Testis (tissue), 3 donors: ENCODE data around the gene TM9SF3. TPM values are rescaled to one million over a fixed set of nuclear protein-coding genes. Genes with fewer than 3 reads are reported as not detected.

Experiments used
- DNase-seq: peaks from one replicate; pipeline ENCODE4 v3.0.0-alpha.2; 2019
- H3K27ac ChIP-seq, 2 donors: fragments of 200-600 bp; sonication (generic); one replicate each; pipeline ENCODE4 v1.5.1; 2019
- H3K27me3 ChIP-seq: fragments of 200-600 bp; sonication (generic); one replicate; pipeline ENCODE4 v1.5.1; 2019
- H3K36me3 ChIP-seq: fragments of 200-600 bp; sonication (generic); one replicate; pipeline ENCODE4 v1.5.1; 2017; ENCODE audit warnings: low read depth; ENCODE audit errors: missing control alignments
- H3K4me1 ChIP-seq: fragments of 200-600 bp; sonication (generic); one replicate; pipeline ENCODE4 v1.5.1; 2019
- H3K4me3 ChIP-seq, 2 donors: fragments of 200-600 bp; sonication (generic); one replicate each; pipeline ENCODE4 v1.5.1; 2017 to 2019
- H3K9me3 ChIP-seq: fragments of 200-600 bp; sonication (generic); one replicate; pipeline ENCODE4 v1.5.1; 2017
- POLR2A ChIP-seq: fragments of 450-650 bp; IDR thresholded peaks from one replicate; pipeline ENCODE4 v1.6.1; 2017; ENCODE audit warnings: antibody characterized with exemption, mild to moderate bottlenecking, moderate library complexity
- WGBS, 2 donors: methylation state at CpG; one replicate each; pipeline ENCODE4 v1.1.5; 2018; 5-methylcytosine and 5-hydroxymethylcytosine counted together
- intact Hi-C: fragments of 100-400 bp; cut with DNase I; formaldehyde crosslinking; loops from one replicate; pipeline ENCODE4 v1.15.1; 2023; ENCODE audit warnings: low total_unique reads
- polyA plus RNA-seq: library from polyadenylated mRNA; stranded (reverse); fragments of 350-450 nt; fragmentation: Illumina TruSeq; extraction: RNeasy Lipid Tissue Mini Kit (QIAGEN cat#74804); gene quantifications from one replicate; pipeline ENCODE4 v1.2.3, GENCODE V29; 2014; ENCODE audit warnings: low read depth, low replicate concordance; ENCODE audit not compliant: insufficient read depth
- total RNA-seq, 2 donors: library from RNA; depleted of rRNA; stranded (reverse); fragments of >200 nt; gene quantifications; one replicate each; pipeline ENCODE4 v1.2.3, GENCODE V29; 2016
- TF ChIP-seq, protein P1 (sequence below), 3 experiments: fragments of 450-650 bp in 2 of 3; fragments of 200-600 bp in 1 of 3; sonication (generic) in 1 of 3; IDR thresholded peaks; one replicate each; pipeline ENCODE4 v1.5.1; 2016 to 2019; ENCODE audit warnings: antibody characterized with exemption in 3 of 3, mild to moderate bottlenecking in 2 of 3, moderate library complexity in 1 of 3

The TM9SF3 gene
- total and polyA plus RNA-seq, 3 donors from 2014 or later = 67.8 to 69.8 (median 69.3) TPM

DNA sequence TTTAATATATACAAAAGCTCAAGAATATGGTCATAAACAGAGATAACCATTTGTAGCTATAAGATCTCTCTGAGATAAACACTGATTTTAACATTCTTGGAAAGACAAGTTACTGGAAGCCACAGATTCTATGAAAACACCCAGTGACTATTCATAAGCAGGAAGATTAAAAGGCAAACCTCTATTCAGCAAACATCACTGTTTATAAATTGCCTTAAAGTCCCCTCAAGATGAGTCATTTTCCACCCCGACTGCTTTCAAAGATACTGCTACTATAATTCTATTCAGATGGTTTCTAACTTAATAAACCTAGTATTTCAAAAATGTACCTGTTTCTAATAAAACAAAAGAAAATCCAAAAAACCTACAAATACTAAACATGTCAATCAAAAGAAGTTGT is 21.0 kb downstream of the TM9SF3 start:
- DNase-seq = no peak
- Histone ChIP-seq H3K27me3 (no peaks in the 10 kb centered on the region), H3K36me3 (no peaks in the 10 kb centered on the region), H3K4me3 (no peak overlapping the region), H3K4me1 (no peaks in the 10 kb centered on the region), H3K9me3 (no peaks in the 10 kb centered on the region), H3K27ac (no peak overlapping the region)
- intact Hi-C loops = no loop called here
- no peak for TF ChIP-seq POLR2A
- TF ChIP-seq, protein P1, sequence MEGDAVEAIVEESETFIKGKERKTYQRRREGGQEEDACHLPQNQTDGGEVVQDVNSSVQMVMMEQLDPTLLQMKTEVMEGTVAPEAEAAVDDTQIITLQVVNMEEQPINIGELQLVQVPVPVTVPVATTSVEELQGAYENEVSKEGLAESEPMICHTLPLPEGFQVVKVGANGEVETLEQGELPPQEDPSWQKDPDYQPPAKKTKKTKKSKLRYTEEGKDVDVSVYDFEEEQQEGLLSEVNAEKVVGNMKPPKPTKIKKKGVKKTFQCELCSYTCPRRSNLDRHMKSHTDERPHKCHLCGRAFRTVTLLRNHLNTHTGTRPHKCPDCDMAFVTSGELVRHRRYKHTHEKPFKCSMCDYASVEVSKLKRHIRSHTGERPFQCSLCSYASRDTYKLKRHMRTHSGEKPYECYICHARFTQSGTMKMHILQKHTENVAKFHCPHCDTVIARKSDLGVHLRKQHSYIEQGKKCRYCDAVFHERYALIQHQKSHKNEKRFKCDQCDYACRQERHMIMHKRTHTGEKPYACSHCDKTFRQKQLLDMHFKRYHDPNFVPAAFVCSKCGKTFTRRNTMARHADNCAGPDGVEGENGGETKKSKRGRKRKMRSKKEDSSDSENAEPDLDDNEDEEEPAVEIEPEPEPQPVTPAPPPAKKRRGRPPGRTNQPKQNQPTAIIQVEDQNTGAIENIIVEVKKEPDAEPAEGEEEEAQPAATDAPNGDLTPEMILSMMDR (IDR thresholded peaks at IDR 0.05) = no peak
- 55 to 56% methylated on average over 1 of the region's 1 CpG for WGBS, 2 donors

DNA sequence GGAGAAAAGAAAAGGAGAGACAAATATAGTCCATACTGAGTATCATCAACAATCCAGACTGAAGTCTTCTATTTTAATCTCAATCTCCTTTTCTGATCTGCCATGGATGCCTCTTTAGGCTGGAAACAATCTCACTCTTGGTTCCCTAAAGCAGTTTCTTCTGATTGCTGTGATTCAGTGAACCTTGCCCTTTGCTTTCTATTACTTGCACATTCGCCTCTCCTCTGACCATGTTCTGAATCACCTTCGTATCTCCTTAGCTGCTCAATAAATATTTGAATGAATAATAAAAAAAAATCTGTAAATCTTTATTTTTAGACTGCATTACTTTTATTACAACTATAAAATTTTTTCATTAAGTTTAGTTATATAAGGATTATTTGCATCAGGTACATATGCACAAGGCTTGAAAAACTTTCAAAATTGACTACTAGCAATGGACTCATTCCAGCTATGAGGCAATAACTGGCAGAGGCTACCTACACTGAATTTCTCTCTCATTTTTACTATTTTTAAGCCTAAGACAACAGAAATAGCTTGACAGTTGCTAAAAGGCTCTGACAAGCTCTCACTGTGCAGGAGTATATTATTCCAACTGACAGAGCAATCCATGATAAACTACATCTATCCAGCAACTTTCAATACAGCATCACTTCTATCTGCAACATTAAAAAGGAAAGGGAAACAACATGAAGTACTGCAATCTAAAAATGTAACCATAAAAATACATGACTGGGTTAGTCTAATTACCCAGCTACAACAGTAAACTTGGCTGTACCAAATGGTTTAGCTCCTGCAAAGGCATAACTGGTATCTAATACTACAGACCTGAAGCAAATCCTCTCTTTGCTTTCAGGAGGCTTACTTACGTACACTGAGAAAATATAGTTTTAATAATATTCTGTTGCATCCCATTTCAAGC is 25.6 kb downstream of the TM9SF3 start:
- H3K27me3 ChIP-seq = no peaks in the 10 kb centered on the region
- H3K9me3 ChIP-seq = no peaks in the 10 kb centered on the region
- intact Hi-C loops = no loop called here
- no peak overlapping the region for H3K4me3 ChIP-seq
- TF ChIP-seq, protein P1 (IDR thresholded peaks at IDR 0.05) = no peak
- TF ChIP-seq POLR2A = no peak
- no peaks in the 10 kb centered on the region for H3K4me1 ChIP-seq
- no peak for DNase-seq
- 95 to 97% methylated on average over 3 of the region's 3 CpGs for WGBS, 2 donors
- no peaks in the 10 kb centered on the region for H3K36me3 ChIP-seq
- H3K27ac ChIP-seq = no peak overlapping the region

DNA sequence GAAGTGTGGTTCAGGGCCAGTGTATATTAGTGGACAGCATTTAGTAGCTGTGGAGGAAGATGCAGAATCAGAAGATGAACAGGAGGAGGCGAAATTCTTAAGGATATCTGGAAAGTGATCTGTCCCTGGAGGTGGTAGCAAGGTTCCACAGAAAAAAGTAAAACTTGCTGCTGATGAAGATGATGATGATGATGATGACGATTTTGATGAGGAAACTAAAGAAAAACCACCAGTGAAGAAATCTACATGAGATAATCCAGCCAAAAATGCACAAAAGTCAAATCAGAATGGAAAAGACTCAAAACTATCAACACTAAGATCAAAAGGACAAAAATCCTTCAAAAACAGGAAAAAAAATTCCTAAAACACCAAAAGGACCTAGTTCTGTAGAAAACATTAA is 26.3 kb downstream of the TM9SF3 start:
- WGBS, 2 donors = 90 to 91% methylated on average over 2 of the region's 2 CpGs
- H3K36me3 ChIP-seq = no peaks in the 10 kb centered on the region

DNA sequence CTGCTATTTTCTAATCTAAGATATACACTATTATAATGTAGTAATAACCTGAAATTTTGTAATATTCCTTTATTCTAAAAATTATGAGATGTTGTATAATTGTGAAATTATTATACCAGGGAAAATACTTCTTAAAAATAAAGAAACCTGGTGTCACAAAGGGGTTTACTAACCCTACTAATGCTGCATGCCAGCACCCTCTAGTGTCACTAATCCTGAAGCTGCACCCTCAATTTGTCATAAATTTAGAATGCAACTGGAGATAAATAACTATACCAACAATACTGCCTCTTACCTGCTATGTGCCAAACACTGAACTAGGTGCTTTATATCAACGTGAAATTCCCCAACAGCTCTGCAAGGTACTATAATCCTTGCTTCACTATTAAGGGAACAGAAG is 30.8 kb downstream of the TM9SF3 start:
- no peaks in the 10 kb centered on the region for H3K27me3 ChIP-seq
- no peaks in the 10 kb centered on the region for H3K9me3 ChIP-seq
- WGBS, 2 donors = 55 to 61% methylated on average over 1 of the region's 1 CpG
- H3K4me1 ChIP-seq = no peaks in the 10 kb centered on the region
- H3K4me3 ChIP-seq = no peak overlapping the region
- no peak overlapping the region for H3K27ac ChIP-seq
- intact Hi-C loops = no loop called here
- no peaks in the 10 kb centered on the region for H3K36me3 ChIP-seq
- no peak for TF ChIP-seq POLR2A
- TF ChIP-seq, protein P1 (IDR thresholded peaks at IDR 0.05) = peak in 1 of 3 experiments; percentile 19
- DNase-seq = no peak

More for the DNA sequence above, 26.3 kb downstream of the TM9SF3 start:
- H3K9me3 ChIP-seq = no peaks in the 10 kb centered on the region
- no peak overlapping the region for H3K27ac ChIP-seq
- H3K4me1 ChIP-seq = no peaks in the 10 kb centered on the region
- intact Hi-C loops = no loop called here
- TF ChIP-seq, protein P1 (IDR thresholded peaks at IDR 0.05) = no peak
- no peak for TF ChIP-seq POLR2A
- no peaks in the 10 kb centered on the region for H3K27me3 ChIP-seq
- no peak for DNase-seq
- H3K4me3 ChIP-seq = no peak overlapping the region
